NCI-H146 treated with DMSO at 0.1 percent for 48 hours (cell line): ENCODE measurements around the gene AIG1.
"Not testable (repeated sequence)": the region's sequence is repeated elsewhere in the genome, so short reads cannot be mapped to it uniquely, and the experiment has no call there.

Experiments used
- DNase-seq: peaks from one replicate; lab custom pipeline; 2025; ENCODE audit not compliant: unreplicated experiment; lab: John Stamatoyannopoulos, UW

Gene AIG1

GRCh38 chr6:143055891-143056290 is 4.8 kb upstream of the AIG1 start:
- DNase-seq = no peak

GRCh38 chr6:143058987-143059386 is 1.7 kb upstream of the AIG1 start:
- no peak for DNase-seq

GRCh38 chr6:143059663-143060353 is 881 bp upstream of the AIG1 start:
- DNase-seq = peak; percentile 11

GRCh38 chr6:143060354-143060805 is 309 bp upstream of the AIG1 start:
- peak; percentile 47 for DNase-seq

GRCh38 chr6:143061597-143062385 is 1.1 kb downstream of the AIG1 start:
- DNase-seq = no peak

GRCh38 chr6:143062551-143062950 is 1.9 kb downstream of the AIG1 start:
- DNase-seq = no peak

- no peak for DNase-seq
Measured at GRCh38 chr6:143063631-143064030, 2.9 kb downstream of the AIG1 start.

GRCh38 chr6:143064271-143064670 is 3.6 kb downstream of the AIG1 start:
- DNase-seq = no peak

GRCh38 chr6:143064951-143065683 is 4.4 kb downstream of the AIG1 start:
- no peak for DNase-seq

- no peak for DNase-seq
Measured at GRCh38 chr6:143068001-143068400, 7.3 kb downstream of the AIG1 start.

- DNase-seq = no peak
Measured at GRCh38 chr6:143074101-143074500, 13.4 kb downstream of the AIG1 start.

GRCh38 chr6:143074670-143075318 is 14.1 kb downstream of the AIG1 start:
- no peak for DNase-seq

- no peak for DNase-seq
Measured at GRCh38 chr6:143078468-143079324, 18.0 kb downstream of the AIG1 start.

GRCh38 chr6:143079325-143079640 is 18.6 kb downstream of the AIG1 start:
- DNase-seq = no peak

GRCh38 chr6:143082274-143082673 is 21.6 kb downstream of the AIG1 start:
- not testable (repeated sequence) for DNase-seq

GRCh38 chr6:143084019-143084418 is 23.3 kb downstream of the AIG1 start:
- DNase-seq = not testable (repeated sequence)

GRCh38 chr6:143087335-143087734 is 26.6 kb downstream of the AIG1 start:
- not testable (repeated sequence) for DNase-seq

- DNase-seq = no peak
Measured at GRCh38 chr6:143087856-143088255, 27.2 kb downstream of the AIG1 start.

- DNase-seq = no peak
Measured at GRCh38 chr6:143090314-143091044, 29.8 kb downstream of the AIG1 start.

GRCh38 chr6:143092768-143093167 is 32.1 kb downstream of the AIG1 start:
- DNase-seq = no peak
